GM23338 (cell line): Measurements from ENCODE around the gene ADM2. TPM values are rescaled to one million over a fixed set of nuclear protein-coding genes. Genes with fewer than 3 reads are reported as not detected.

Experiments used
- ATAC-seq: fragments of 200-7000 bp; cut with Tn5 transposase; 3 replicates; pipeline ENCODE4 v1.9.1; 2020
- DNase-seq: peaks from one replicate; pipeline ENCODE4 v3.0.0-alpha.2; 2015; ENCODE audit warnings: low spot score
- H2AFZ ChIP-seq: fragments of 200-600 bp; sonication (generic); 2 replicates; pipeline ENCODE4 v1.8.0; 2016; ENCODE audit warnings: antibody characterized with exemption, mild to moderate bottlenecking, moderate library complexity
- H3F3A ChIP-seq: fragments of 200-600 bp; sonication (generic); replicated peaks from 2 replicates; pipeline ENCODE4 v1.8.0; 2017; ENCODE audit warnings: antibody characterized with exemption, mixed run types, low read depth
- H3K27ac ChIP-seq: fragments of 200-600 bp; sonication (generic); 2 replicates; pipeline ENCODE4 v1.6.1; 2016; ENCODE audit warnings: low read depth
- H3K27me3 ChIP-seq: fragments of 200-600 bp; sonication (generic); 2 replicates; pipeline ENCODE4 v1.8.0; 2016; ENCODE audit warnings: mild to moderate bottlenecking, mixed run types, moderate library complexity; ENCODE audit not compliant: insufficient read depth
- H3K36me3 ChIP-seq: fragments of 200-600 bp; sonication (generic); 2 replicates; pipeline ENCODE4 v1.8.0; 2016; ENCODE audit warnings: mild to moderate bottlenecking; ENCODE audit not compliant: insufficient read depth
- H3K4me1 ChIP-seq: fragments of 200-600 bp; sonication (generic); 2 replicates; pipeline ENCODE4 v1.8.0; 2016; ENCODE audit warnings: mild to moderate bottlenecking, moderate library complexity; ENCODE audit not compliant: insufficient read depth
- H3K4me2 ChIP-seq: fragments of 200-600 bp; sonication (generic); 2 replicates; pipeline ENCODE4 v1.7.1; 2017; ENCODE audit warnings: mixed run types
- H3K4me3 ChIP-seq: fragments of 200-600 bp; sonication (generic); 2 replicates; pipeline ENCODE4 v1.6.1; 2016; ENCODE audit warnings: mixed run types
- H3K79me2 ChIP-seq: fragments of 200-600 bp; sonication (generic); replicated peaks from 2 replicates; pipeline ENCODE4 v1.8.0; 2017; ENCODE audit warnings: mild to moderate bottlenecking; ENCODE audit not compliant: insufficient read depth
- H3K9me2 ChIP-seq: fragments of 200-600 bp; sonication (generic); 2 replicates; pipeline ENCODE4 v1.8.0; 2017; ENCODE audit not compliant: insufficient read depth
- H4K20me1 ChIP-seq: fragments of 200-600 bp; sonication (generic); replicated peaks from 2 replicates; pipeline ENCODE4 v1.8.0; 2017; ENCODE audit warnings: mild to moderate bottlenecking; ENCODE audit not compliant: insufficient read depth
- H3K27ac Mint-ChIP-seq: 2 replicates; pipeline ENCODE4 v1.8.0; 2020; ENCODE audit warnings: inconsistent platforms, mild to moderate bottlenecking, moderate library complexity, mixed read lengths
- H3K27me3 Mint-ChIP-seq: 3 replicates; pipeline ENCODE4 v1.8.0; 2022; ENCODE audit warnings: low read depth, mild to moderate bottlenecking, moderate library complexity, mixed read lengths, inconsistent platforms; ENCODE audit not compliant: insufficient read depth, poor library complexity
- H3K36me3 Mint-ChIP-seq: 3 replicates; pipeline ENCODE4 v1.8.0; 2021; ENCODE audit warnings: low read depth, mild to moderate bottlenecking, inconsistent platforms, moderate library complexity, mixed read lengths
- H3K4me1 Mint-ChIP-seq: 3 replicates; pipeline ENCODE4 v1.8.0; 2020; ENCODE audit warnings: mild to moderate bottlenecking, inconsistent platforms, mixed read lengths
- H3K4me3 Mint-ChIP-seq: 3 replicates; pipeline ENCODE4 v1.8.0; 2021; ENCODE audit warnings: moderate library complexity, mild to moderate bottlenecking, inconsistent platforms, mixed read lengths
- H3K9me3 Mint-ChIP-seq: 3 replicates; pipeline ENCODE4 v1.8.0; 2020; ENCODE audit warnings: moderate library complexity, mild to moderate bottlenecking, inconsistent platforms, mixed read lengths
- CREB1 ChIP-seq: fragments of 250-450 bp; sonication (Bioruptor Pico); IDR thresholded peaks from 2 replicates; pipeline ENCODE4 v1.5.0; 2020; ENCODE audit warnings: low read depth, mild to moderate bottlenecking, moderate library complexity
- CTCF ChIP-seq, 2 experiments: fragments of 200-600 bp in 1 of 2; sonication (generic) in 1 of 2; conservative IDR thresholded peaks; 2 replicates each; pipeline versions ENCODE4 v1.5.1 to v1.6.1; 2016 to 2017; ENCODE audit warnings: antibody characterized with exemption in 2 of 2, low read depth in 2 of 2, mild to moderate bottlenecking in 2 of 2, moderate library complexity in 1 of 2
- EZH2 ChIP-seq: fragments of 200-600 bp; sonication (generic); IDR thresholded peaks from one replicate; pipeline ENCODE4 v1.8.0; 2017; ENCODE audit warnings: antibody characterized with exemption, mild to moderate bottlenecking, low read depth; ENCODE audit not compliant: unreplicated experiment
- EZH2phosphoT487 ChIP-seq: fragments of 200-600 bp; sonication (generic); IDR thresholded peaks from one replicate; pipeline ENCODE4 v1.8.1; 2018; ENCODE audit warnings: antibody characterized with exemption; ENCODE audit not compliant: unreplicated experiment
- JUNB ChIP-seq: IDR thresholded peaks from one replicate; pipeline ENCODE4 v1.6.1; 2016; ENCODE audit warnings: antibody characterized with exemption; ENCODE audit not compliant: unreplicated experiment
- NANOG ChIP-seq: IDR thresholded peaks from 2 replicates; pipeline ENCODE4 v1.6.1; 2016; ENCODE audit warnings: antibody characterized with exemption, borderline replicate concordance
- REST ChIP-seq: IDR thresholded peaks from one replicate; pipeline ENCODE4 v1.6.1; 2018; ENCODE audit warnings: antibody characterized with exemption; ENCODE audit not compliant: unreplicated experiment
- STAT1 ChIP-seq: IDR thresholded peaks from one replicate; pipeline ENCODE4 v1.6.1; 2016; ENCODE audit warnings: antibody characterized with exemption; ENCODE audit not compliant: unreplicated experiment
- ZNF114 ChIP-seq: fragments of 250-450 bp; sonication (Bioruptor Pico); IDR thresholded peaks from 2 replicates; pipeline ENCODE4 v1.5.0; 2020; ENCODE audit warnings: mild to moderate bottlenecking, moderate library complexity
- polyA plus RNA-seq: library from polyadenylated mRNA; unstranded; fragments of >200 nt; fragmentation: Nextera tagmentation; extraction: Ambion mirVana; gene quantifications from 2 replicates; pipeline ENCODE4 v1.2.1, GENCODE V29; 2016
- total RNA-seq: library from RNA; depleted of rRNA; stranded (reverse); fragments of >200 nt; shearing (Covaris generic); gene quantifications from 2 replicates; pipeline ENCODE4 v1.2.3, GENCODE V29; 2014

Gene ADM2
- total and polyA plus RNA-seq, 2 experiments from 2014 or later, result 3.3 to 7.1 TPM

- TF ChIP-seq CTCF (conservative IDR thresholded peaks at IDR 0.05; ENCODE audit: low read depth in 2 of 2), result no peak
- TF ChIP-seq STAT1, result no peak
- TF ChIP-seq EZH2phosphoT487, result no peak
- no peak for TF ChIP-seq ZNF114
Observed at GRCh38 chr22:50456026-50456425, 25.3 kb upstream of the ADM2 start (continued).

- ATAC-seq (peak; percentile 85), DNase-seq (peak; percentile 62)
- Histone ChIP-seq H3K4me1 (no peaks in the 10 kb centered on the region), H3K36me3 (no peaks in the 10 kb centered on the region), H3K27me3 (no peaks in the 10 kb centered on the region), H3K27ac (no peak overlapping the region), H2AFZ (no peak overlapping the region), H3F3A (0 out of 2 replicates have a peak, but pooled peaks cover 3% of the 10 kb centered on the region), H3K4me3 (no peak overlapping the region), H3K4me2 (no peak overlapping the region), H3K9me2 (no peaks in the 10 kb centered on the region), H3K79me2 (no peaks in the 10 kb centered on the region), H4K20me1 (peaks cover 3% of the 10 kb centered on the region; the same call in 1 of the 2 replicates)
- no peaks in the 10 kb centered on the region; the same call in 2 of the 3 replicates for H3K4me1 Mint-ChIP-seq
- TF ChIP-seq REST, result no peak
- TF ChIP-seq CTCF (conservative IDR thresholded peaks at IDR 0.05; ENCODE audit: low read depth in 2 of 2), result peak; percentile 48 to 71
- TF ChIP-seq JUNB, result no peak
- TF ChIP-seq EZH2, result no peak
- TF ChIP-seq NANOG, result no peak
- no peak for TF ChIP-seq CREB1
- no peak overlapping the region for H3K4me3 Mint-ChIP-seq
- no peaks in the 10 kb centered on the region for H3K9me3 Mint-ChIP-seq
- H3K36me3 Mint-ChIP-seq, result peaks cover 47% of the 10 kb centered on the region
- peaks cover 10% of the 10 kb centered on the region for H3K27me3 Mint-ChIP-seq
- no peak overlapping the region for H3K27ac Mint-ChIP-seq
Observed at GRCh38 chr22:50456466-50457234, 24.7 kb upstream of the ADM2 start.
